Activated CD8-positive, alpha-beta memory T cell treated with anti-CD3 and anti-CD28 coated beads for 4 hours (primary cell): Measurements from ENCODE around the gene PLIN1.

Experiments
- DNase-seq, 2 donors: peaks; one replicate each; pipeline ENCODE4 v3.0.0-alpha.2; 2020; ENCODE audit warnings: low read depth in 2 of 2

Gene PLIN1

GRCh38 chr15:89628806-89629715 is 50.1 kb downstream of the PLIN1 start:
- DNase-seq: no peak

- no peak for DNase-seq
These were observed 50.9 kb downstream of the PLIN1 start for GRCh38 chr15:89628301-89628700.

GRCh38 chr15:89627256-89627970 is 51.8 kb downstream of the PLIN1 start:
- DNase-seq: no peak

- no peak for DNase-seq
These were observed 53.5 kb downstream of the PLIN1 start for GRCh38 chr15:89625716-89626115.

GRCh38 chr15:89623165-89623564 is 56.0 kb downstream of the PLIN1 start:
- no peak for DNase-seq

- no peak for DNase-seq
These were observed 57.6 kb downstream of the PLIN1 start for GRCh38 chr15:89621547-89621946.

- no peak for DNase-seq
These were observed 62.9 kb downstream of the PLIN1 start for GRCh38 chr15:89616228-89616627.

- DNase-seq: no peak
These were observed 64.0 kb downstream of the PLIN1 start for GRCh38 chr15:89615135-89615534.
